Immature natural killer cell (primary cell): ENCODE data around the gene CHEK2. TPM values are rescaled to one million over a fixed set of nuclear protein-coding genes. Genes with fewer than 3 reads are reported as not detected.
A peak's percentile ranks its signal among the peaks of the same experiment; 100 is the strongest.
"Not testable (repeated sequence)": the region's sequence is repeated elsewhere in the genome, so short reads cannot be mapped to it uniquely, and the experiment has no call there.

Experiments used
- DNase-seq, 3 donors: peaks; one replicate each; pipeline ENCODE4 v3.0.0; 2022; ENCODE audit warnings: mixed read lengths in 1 of 3
- H3K27ac Mint-ChIP-seq, 6 donors: one replicate each; pipeline ENCODE4 v1.8.0; 2020; ENCODE audit warnings: mixed read lengths in 6 of 6, mild to moderate bottlenecking in 5 of 6, inconsistent platforms in 4 of 6, moderate library complexity in 3 of 6
- H3K27me3 Mint-ChIP-seq, 3 donors: one replicate each; pipeline ENCODE4 v1.8.0; 2020 to 2021; ENCODE audit warnings: low read depth in 3 of 3, mild to moderate bottlenecking in 3 of 3, mixed read lengths in 3 of 3, moderate library complexity in 3 of 3, inconsistent platforms in 1 of 3
- H3K36me3 Mint-ChIP-seq, 3 donors: one replicate each; pipeline ENCODE4 v1.8.0; 2020; ENCODE audit warnings: mixed read lengths in 3 of 3, inconsistent platforms in 2 of 3, mild to moderate bottlenecking in 2 of 3
- H3K4me1 Mint-ChIP-seq, 2 donors: one replicate each; pipeline ENCODE4 v1.8.0; 2020; ENCODE audit warnings: inconsistent platforms in 2 of 2, mild to moderate bottlenecking in 2 of 2, mixed read lengths in 2 of 2, moderate library complexity in 1 of 2
- H3K4me3 Mint-ChIP-seq, 5 donors: one replicate each; pipeline ENCODE4 v1.8.0; 2020; ENCODE audit warnings: mild to moderate bottlenecking in 5 of 5, mixed read lengths in 5 of 5, inconsistent platforms in 3 of 5, moderate library complexity in 3 of 5
- H3K9me3 Mint-ChIP-seq, 6 donors: one replicate each; pipeline ENCODE4 v1.8.0; 2020; ENCODE audit warnings: mild to moderate bottlenecking in 6 of 6, mixed read lengths in 6 of 6, inconsistent platforms in 4 of 6, moderate library complexity in 3 of 6
- polyA plus RNA-seq, 3 donors: library from polyadenylated mRNA; unstranded; fragments of 300-500 nt; fragmentation: Illumina TruSeq; gene quantifications; one replicate each; pipeline ENCODE4 v1.2.3, GENCODE V29; 2021

CHEK2 gene
- polyA plus RNA-seq, 3 donors from 2014 or later, result 6.2 to 10.6 (median 9.6) TPM

- peaks cover 4 to 5% (median 5%) of the 10 kb centered on the region in 3 donors for H3K27me3 Mint-ChIP-seq
Observed at GRCh38 chr22:28768701-28769393, 27.2 kb upstream of the CHEK2 start.

GRCh38 chr22:28766628-28767027 is 25.0 kb upstream of the CHEK2 start:
- no peaks in the 10 kb centered on the region for H3K4me1 Mint-ChIP-seq
- H3K36me3 Mint-ChIP-seq, result no peaks in the 10 kb centered on the region
- DNase-seq, result no peak
- H3K4me3 Mint-ChIP-seq, result no peak overlapping the region
- no peaks in the 10 kb centered on the region for H3K9me3 Mint-ChIP-seq
- H3K27me3 Mint-ChIP-seq, result peaks cover 0 to 5% (median 0%) of the 10 kb centered on the region in 3 donors
- H3K27ac Mint-ChIP-seq, result no peak overlapping the region

More at GRCh38 chr22:28768701-28769393, 27.2 kb upstream of the CHEK2 start:
- Mint-ChIP-seq H3K4me3 (no peak overlapping the region), H3K9me3 (no peaks in the 10 kb centered on the region), H3K4me1 (peaks cover 10 to 13% of the 10 kb centered on the region in 2 donors), H3K36me3 (peaks cover 5 to 6% (median 5%) of the 10 kb centered on the region in 3 donors), H3K27ac (no peak overlapping the region)
- no peak for DNase-seq

- not testable (repeated sequence) for H3K9me3 Mint-ChIP-seq, H3K27me3 Mint-ChIP-seq, H3K4me3 Mint-ChIP-seq, H3K27ac Mint-ChIP-seq, H3K4me1 Mint-ChIP-seq, DNase-seq, H3K36me3 Mint-ChIP-seq
Observed at GRCh38 chr22:28762000-28762399, 20.4 kb upstream of the CHEK2 start.

- Mint-ChIP-seq H3K4me3 (no peak overlapping the region), H3K27ac (no peak overlapping the region), H3K27me3 (peaks cover 0 to 2% (median 0%) of the 10 kb centered on the region in 3 donors), H3K9me3 (no peaks in the 10 kb centered on the region), H3K36me3 (peaks cover 0 to 4% (median 0%) of the 10 kb centered on the region in 3 donors), H3K4me1 (peaks cover 6 to 7% of the 10 kb centered on the region in 2 donors)
- DNase-seq, result no peak
Observed at GRCh38 chr22:28761449-28761755, 19.8 kb upstream of the CHEK2 start.

GRCh38 chr22:28759861-28760560 is 18.4 kb upstream of the CHEK2 start:
- H3K9me3 Mint-ChIP-seq, result no peaks in the 10 kb centered on the region
- no peak overlapping the region for H3K4me3 Mint-ChIP-seq
- peaks cover 6 to 7% of the 10 kb centered on the region in 2 donors for H3K4me1 Mint-ChIP-seq
- H3K27me3 Mint-ChIP-seq, result peaks cover 0 to 2% (median 0%) of the 10 kb centered on the region in 3 donors
- peaks cover 0 to 4% (median 4%) of the 10 kb centered on the region in 3 donors for H3K36me3 Mint-ChIP-seq
- peak overlapping the region in 1 of 6 donors; percentile 56 for H3K27ac Mint-ChIP-seq
- DNase-seq, result no peak

- Mint-ChIP-seq H3K4me1 (peaks cover 8 to 17% of the 10 kb centered on the region in 2 donors), H3K27ac (peak overlapping the region in 1 of 6 donors; percentile 36)
- H3K27me3 Mint-ChIP-seq, H3K36me3 Mint-ChIP-seq, H3K4me3 Mint-ChIP-seq, H3K9me3 Mint-ChIP-seq, DNase-seq: not testable (repeated sequence)
Observed at GRCh38 chr22:28754512-28754911, 12.9 kb upstream of the CHEK2 start.

GRCh38 chr22:28750471-28750881 is 8.9 kb upstream of the CHEK2 start:
- no peak for DNase-seq
- Mint-ChIP-seq H3K4me1 (peaks cover 27 to 43% of the 10 kb centered on the region in 2 donors), H3K27ac (peak overlapping the region in 1 of 6 donors; percentile 31), H3K36me3 (peaks cover 4 to 19% (median 8%) of the 10 kb centered on the region in 3 donors), H3K4me3 (peak overlapping the region in 1 of 5 donors; percentile 10), H3K9me3 (no peaks in the 10 kb centered on the region), H3K27me3 (peaks cover 0 to 4% (median 0%) of the 10 kb centered on the region in 3 donors)

- DNase-seq, result no peak
- Mint-ChIP-seq H3K4me3 (peak overlapping the region; percentile 84 to 92 (median 88)), H3K36me3 (peaks cover 0 to 19% (median 5%) of the 10 kb centered on the region in 3 donors), H3K27me3 (peaks cover 2 to 4% (median 3%) of the 10 kb centered on the region in 3 donors), H3K9me3 (no peaks in the 10 kb centered on the region), H3K4me1 (peaks cover 47 to 60% of the 10 kb centered on the region in 2 donors), H3K27ac (peak overlapping the region; percentile 46 to 95 (median 84))
Observed at GRCh38 chr22:28743852-28744251, 2.2 kb upstream of the CHEK2 start.

- H3K36me3 Mint-ChIP-seq, result peaks cover 0 to 14% (median 5%) of the 10 kb centered on the region in 3 donors
- H3K27me3 Mint-ChIP-seq, result peaks cover 3 to 5% (median 4%) of the 10 kb centered on the region in 3 donors
- no peak for DNase-seq
- peak overlapping the region; percentile 84 to 92 (median 88) for H3K4me3 Mint-ChIP-seq
- peak overlapping the region; percentile 81 to 95 (median 90) for H3K27ac Mint-ChIP-seq
- no peaks in the 10 kb centered on the region for H3K9me3 Mint-ChIP-seq
- peaks cover 37 to 47% of the 10 kb centered on the region in 2 donors for H3K4me1 Mint-ChIP-seq
Observed at GRCh38 chr22:28742562-28742962, 942 bp upstream of the CHEK2 start.

- H3K4me3 Mint-ChIP-seq, result peak overlapping the region; percentile 84 to 92 (median 88)
- H3K4me1 Mint-ChIP-seq, result peaks cover 34 to 44% of the 10 kb centered on the region in 2 donors
- no peak for DNase-seq
- peaks cover 3 to 5% (median 4%) of the 10 kb centered on the region in 3 donors for H3K27me3 Mint-ChIP-seq
- no peaks in the 10 kb centered on the region for H3K9me3 Mint-ChIP-seq
- H3K27ac Mint-ChIP-seq, result peak overlapping the region; percentile 81 to 95 (median 90)
- H3K36me3 Mint-ChIP-seq, result peaks cover 0 to 11% (median 5%) of the 10 kb centered on the region in 3 donors
Observed at GRCh38 chr22:28741200-28741784, 328 bp downstream of the CHEK2 start.

GRCh38 chr22:28738876-28739275 is 2.7 kb downstream of the CHEK2 start:
- H3K27ac Mint-ChIP-seq, H3K9me3 Mint-ChIP-seq, H3K36me3 Mint-ChIP-seq, DNase-seq, H3K27me3 Mint-ChIP-seq: not testable (repeated sequence)
- H3K4me1 Mint-ChIP-seq, result peaks cover 29 to 31% of the 10 kb centered on the region in 2 donors
- H3K4me3 Mint-ChIP-seq, result peak overlapping the region in 2 of 5 donors; percentile 16 to 42

GRCh38 chr22:28737701-28738100 is 3.9 kb downstream of the CHEK2 start:
- no peak overlapping the region for H3K4me3 Mint-ChIP-seq
- no peak for DNase-seq
- H3K27me3 Mint-ChIP-seq, result peaks cover 3 to 5% (median 4%) of the 10 kb centered on the region in 3 donors
- peaks cover 4 to 15% (median 11%) of the 10 kb centered on the region in 3 donors for H3K36me3 Mint-ChIP-seq
- H3K4me1 Mint-ChIP-seq, result peaks cover 17 to 19% of the 10 kb centered on the region in 2 donors
- no peaks in the 10 kb centered on the region for H3K9me3 Mint-ChIP-seq
- no peak overlapping the region for H3K27ac Mint-ChIP-seq

GRCh38 chr22:28736301-28737155 is 5.1 kb downstream of the CHEK2 start:
- no peaks in the 10 kb centered on the region for H3K9me3 Mint-ChIP-seq
- peak overlapping the region in 1 of 6 donors; percentile 2 for H3K27ac Mint-ChIP-seq
- no peak for DNase-seq
- no peak overlapping the region for H3K4me3 Mint-ChIP-seq
- H3K4me1 Mint-ChIP-seq, result peaks cover 7 to 9% of the 10 kb centered on the region in 2 donors
- peaks cover under 1 to 3% (median under 1%) of the 10 kb centered on the region in 3 donors for H3K27me3 Mint-ChIP-seq
- peaks cover 4 to 15% (median 11%) of the 10 kb centered on the region in 3 donors for H3K36me3 Mint-ChIP-seq
